Fibroblast of lung (primary cell): Measurements from ENCODE around the gene FUOM.

Experiments used
- CTCF ChIP-seq, 2 donors: IDR thresholded peaks in 1 of 2; conservative IDR thresholded peaks in 1 of 2; 1 replicate in 1 of 2; 2 replicates in 1 of 2; pipeline ENCODE4 v1.5.1; 2011 to 2012; ENCODE audit warnings: low read length in 2 of 2, control low read depth in 1 of 2, inconsistent platforms in 1 of 2, low read depth in 1 of 2, mild to moderate bottlenecking in 1 of 2
- EZH2 ChIP-seq: IDR thresholded peaks from 2 replicates; pipeline ENCODE4 v1.5.1; 2012; ENCODE audit warnings: low read length, control low read depth, mild to moderate bottlenecking; ENCODE audit errors: missing control alignments

- no peak for TF ChIP-seq CTCF (conservative IDR thresholded peaks at IDR 0.05 in 1 of 2, IDR thresholded peaks at IDR 0.05 in 1 of 2; ENCODE audit: low read depth in 1 of 2, low read length in 2 of 2)
- no peak for TF ChIP-seq EZH2
Observed at GRCh38 chr10:133342942-133343341, 14.9 kb downstream of the FUOM start.
